GM18873 (cell line): ENCODE measurements around the gene TSPAN15.
"Not testable (repeated sequence)": the region's sequence is repeated elsewhere in the genome, so short reads cannot be mapped to it uniquely, and the experiment has no call there.

Experiments used
- ATAC-seq: cut with Tn5 transposase; IDR thresholded peaks from one replicate; pipeline ENCODE4 v1.9.1; 2021; ENCODE audit warnings: mild to moderate bottlenecking, moderate library complexity, moderate number of reproducible peaks; ENCODE audit not compliant: unreplicated experiment, low FRiP score

The TSPAN15 gene

DNA sequence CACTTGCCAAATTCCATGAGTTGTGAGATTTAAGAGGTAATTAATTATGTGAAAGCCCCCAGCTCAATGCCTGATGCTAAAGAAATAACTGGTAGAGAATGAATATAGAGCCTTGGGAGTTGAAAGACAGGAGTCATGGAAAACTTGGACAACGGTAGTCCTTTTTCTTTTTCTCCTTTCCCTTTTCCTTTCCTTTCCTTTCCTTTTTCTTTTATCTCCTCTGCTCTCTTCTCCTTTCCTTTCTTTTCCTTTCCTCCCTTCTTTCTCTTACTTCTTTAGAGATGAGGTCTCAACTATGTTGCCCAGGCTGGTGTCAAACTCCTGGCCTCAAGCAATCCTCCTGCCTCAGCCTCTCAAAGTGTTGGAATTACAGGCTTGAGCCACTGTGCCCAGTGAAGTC is 7.9 kb upstream of the TSPAN15 start:
- no peak for ATAC-seq

DNA sequence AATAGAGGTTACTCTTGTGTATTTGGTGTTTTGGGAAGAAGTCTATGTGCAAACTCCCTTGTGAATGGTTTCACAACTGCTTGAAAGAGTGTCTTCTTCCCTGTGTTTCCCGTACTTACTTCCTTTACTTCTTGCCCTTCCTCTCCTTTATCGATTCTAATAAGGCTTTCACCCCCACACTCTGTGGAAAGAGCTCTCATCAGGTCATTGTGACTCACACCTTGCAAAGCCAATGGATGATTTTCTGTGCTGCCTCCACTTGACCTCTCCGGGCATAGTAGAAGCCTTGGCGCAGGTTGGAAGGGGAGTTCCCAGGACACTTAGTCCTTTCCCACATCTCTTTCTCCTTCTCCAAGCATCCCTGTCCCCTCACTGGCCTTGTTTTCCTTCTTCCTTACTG is 6.2 kb upstream of the TSPAN15 start:
- ATAC-seq = no peak

- ATAC-seq = no peak
These were observed 5.0 kb upstream of the TSPAN15 start for GRCh38 chr10:69446229-69446628.

DNA sequence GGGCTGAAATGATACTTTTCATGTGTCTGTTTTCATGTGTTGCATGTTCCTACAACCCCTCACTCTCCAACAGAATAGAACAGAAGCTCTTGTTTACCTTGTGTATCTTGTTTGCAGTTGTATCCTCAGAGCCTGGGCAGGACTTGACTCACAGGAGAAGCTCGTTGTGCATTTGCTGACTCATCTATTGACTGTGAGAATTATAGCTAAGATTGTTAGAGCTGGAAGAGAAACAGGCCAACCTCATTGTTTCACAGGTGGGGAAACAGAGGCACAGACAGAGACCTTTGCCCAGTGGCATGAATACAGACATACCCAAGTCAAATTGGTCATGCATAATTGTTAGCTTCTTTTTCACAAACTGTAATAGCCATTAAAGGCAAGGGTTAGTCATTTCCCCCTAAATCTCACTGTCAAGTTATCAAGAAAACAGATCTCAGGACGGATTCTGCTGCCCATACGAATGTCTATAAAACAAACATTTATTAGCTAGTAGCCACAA is 4.6 kb upstream of the TSPAN15 start:
- no peak for ATAC-seq

GRCh38 chr10:69449841-69450240 is 1.4 kb upstream of the TSPAN15 start:
- no peak for ATAC-seq

- not testable (repeated sequence) for ATAC-seq
These were observed 870 bp upstream of the TSPAN15 start for GRCh38 chr10:69450395-69450794.

GRCh38 chr10:69451784-69452251 is 553 bp downstream of the TSPAN15 start:
- ATAC-seq = no peak

- no peak for ATAC-seq
These were observed 1.6 kb downstream of the TSPAN15 start for GRCh38 chr10:69452676-69453415.

- no peak for ATAC-seq
These were observed 2.5 kb downstream of the TSPAN15 start for GRCh38 chr10:69453795-69454194.

DNA sequence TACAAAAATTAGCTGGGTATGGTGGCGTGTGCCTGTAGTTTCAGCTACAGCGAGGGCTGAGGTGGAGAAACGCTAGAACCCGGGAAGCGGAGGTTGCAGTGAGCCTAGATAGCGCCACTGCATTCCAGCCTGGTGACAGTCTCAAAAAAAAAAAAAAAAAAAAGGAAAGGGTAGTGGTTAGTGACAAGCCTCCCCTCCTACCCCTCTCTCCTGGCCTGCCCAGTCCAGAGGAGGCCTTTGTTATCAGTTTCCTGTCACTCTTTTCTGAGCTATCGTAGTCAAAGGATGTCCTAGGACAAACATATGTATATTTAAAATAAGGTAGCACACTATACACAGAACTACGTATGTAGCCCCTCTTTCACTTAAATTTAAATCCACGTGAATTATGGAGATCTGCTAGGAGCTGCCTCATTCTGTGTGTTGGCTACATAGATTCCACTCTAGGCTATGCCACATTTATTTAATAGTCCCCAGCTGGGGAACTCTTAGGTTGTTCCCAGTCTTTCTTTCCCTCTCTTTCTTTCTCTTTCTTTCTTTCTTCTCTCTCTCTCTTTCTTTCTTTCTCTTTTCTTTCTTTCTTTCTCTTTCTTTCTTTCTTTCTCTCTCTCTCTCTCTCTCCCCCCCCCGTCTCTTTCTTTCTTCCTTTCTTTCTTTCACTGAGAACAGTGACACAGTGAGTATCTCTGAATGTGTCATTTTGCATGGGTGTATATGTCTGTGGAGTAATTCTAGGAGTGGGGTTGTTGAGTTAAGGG is 3.9 kb downstream of the TSPAN15 start:
- ATAC-seq = no peak

- no peak for ATAC-seq
These were observed 5.8 kb downstream of the TSPAN15 start for GRCh38 chr10:69456880-69457693.

DNA sequence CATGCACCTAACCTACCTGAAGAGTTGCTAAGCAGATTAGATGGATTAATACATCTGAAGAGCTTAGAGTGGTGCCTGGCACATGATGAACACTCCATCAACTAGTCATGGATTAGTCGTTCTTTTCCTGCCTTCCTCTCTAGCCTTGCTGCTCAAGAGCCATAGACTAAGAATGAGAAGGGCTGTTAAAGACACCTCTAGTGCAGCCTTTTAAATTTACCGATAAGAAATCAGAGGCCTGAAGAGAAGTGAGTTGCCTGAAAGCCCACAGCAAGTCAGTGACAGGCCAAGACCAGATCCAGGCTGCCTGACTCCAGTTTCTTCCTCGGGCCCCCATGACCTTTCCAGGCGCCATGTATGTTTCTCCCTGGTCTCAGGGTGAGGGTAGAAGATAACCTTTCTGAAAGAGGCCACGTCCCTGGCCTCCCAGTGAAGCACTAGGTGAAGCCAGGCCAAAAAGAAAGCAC is 6.5 kb downstream of the TSPAN15 start:
- ATAC-seq = no peak

- ATAC-seq = no peak
These were observed 7.3 kb downstream of the TSPAN15 start for GRCh38 chr10:69458430-69459100.

DNA sequence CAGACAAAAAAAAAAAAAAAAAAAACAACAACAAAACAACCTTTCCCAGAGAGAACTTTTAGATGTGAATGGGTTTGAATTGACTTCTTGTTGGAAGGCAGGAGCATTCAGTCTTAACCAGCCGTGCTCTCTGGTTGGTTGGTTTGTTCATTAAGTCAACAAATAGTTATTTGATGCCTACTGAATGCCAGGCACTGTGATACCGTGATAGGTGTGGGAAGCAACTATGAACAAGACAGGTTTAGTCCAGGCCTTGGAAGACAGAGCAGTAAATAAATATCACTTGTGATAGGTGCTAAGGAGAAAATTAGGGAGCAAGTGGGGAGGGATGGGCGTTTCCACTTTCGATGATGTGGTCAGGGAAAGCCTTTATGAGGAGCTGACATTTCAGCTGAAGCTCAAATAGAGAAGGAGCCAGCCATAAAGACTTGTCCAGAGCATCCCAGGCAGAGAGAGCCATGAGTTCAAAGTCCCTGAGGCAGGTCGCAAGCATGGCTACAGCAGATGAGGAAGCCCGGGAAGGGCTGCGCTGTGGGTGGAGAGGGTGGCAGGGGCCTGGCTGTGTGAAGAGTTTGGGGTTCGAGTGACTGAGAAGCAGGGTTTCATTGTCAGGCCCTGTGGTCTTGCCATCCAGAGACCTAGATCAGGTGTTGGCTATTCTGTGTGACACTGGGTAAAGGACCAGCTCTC is 8.0 kb downstream of the TSPAN15 start:
- ATAC-seq = no peak

- ATAC-seq = no peak
These were observed 8.8 kb downstream of the TSPAN15 start for GRCh38 chr10:69459893-69460575.

GRCh38 chr10:69460576-69461242 is 9.4 kb downstream of the TSPAN15 start:
- no peak for ATAC-seq

- no peak for ATAC-seq
These were observed 10.2 kb downstream of the TSPAN15 start for GRCh38 chr10:69461243-69462025.

DNA sequence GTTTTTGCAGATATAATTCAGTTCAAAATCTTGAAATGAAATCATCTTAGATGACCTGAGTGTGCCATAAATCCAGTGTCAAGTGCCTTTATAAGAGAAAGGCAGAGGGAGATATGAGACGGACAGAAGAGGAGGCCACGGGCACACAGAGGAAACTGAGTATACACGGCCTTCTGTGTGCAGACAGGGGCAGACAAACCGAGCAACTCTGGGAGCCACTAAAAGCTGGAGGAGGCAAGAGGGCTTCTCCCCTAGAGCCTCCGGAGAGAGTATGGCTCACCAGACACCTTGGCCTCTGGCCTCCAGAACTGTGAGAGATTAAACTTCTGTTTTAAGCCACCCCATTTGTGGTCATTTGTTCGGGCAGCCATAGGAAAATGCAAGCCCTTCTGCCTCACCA is 12.6 kb downstream of the TSPAN15 start:
- ATAC-seq = no peak
